Osteocyte (in vitro differentiated cells): Measurements from ENCODE around the gene SMIM10L2A. TPM values are rescaled to one million over a fixed set of nuclear protein-coding genes. Genes with fewer than 3 reads are reported as not detected.
A peak's percentile ranks its signal among the peaks of the same experiment; 100 is the strongest.
"Not testable (repeated sequence)": the region's sequence is repeated elsewhere in the genome, so short reads cannot be mapped to it uniquely, and the experiment has no call there.

Experiments
- DNase-seq: peaks from one replicate; pipeline ENCODE4 v3.0.0; 2021; ENCODE audit warnings: mixed read lengths; ENCODE audit not compliant: unreplicated experiment; ENCODE audit errors: extremely low spot score
- H3K27ac Mint-ChIP-seq: one replicate; pipeline ENCODE4 v1.8.0; 2021; ENCODE audit warnings: mild to moderate bottlenecking, mixed read lengths; ENCODE audit not compliant: unreplicated experiment
- H3K27me3 Mint-ChIP-seq: one replicate; pipeline ENCODE4 v1.8.0; 2021; ENCODE audit warnings: mixed read lengths; ENCODE audit not compliant: unreplicated experiment
- H3K36me3 Mint-ChIP-seq: one replicate; pipeline ENCODE4 v1.8.0; 2021; ENCODE audit warnings: mixed read lengths; ENCODE audit not compliant: unreplicated experiment
- H3K4me1 Mint-ChIP-seq: one replicate; pipeline ENCODE4 v1.8.0; 2021; ENCODE audit warnings: mixed read lengths; ENCODE audit not compliant: unreplicated experiment
- H3K4me3 Mint-ChIP-seq: one replicate; pipeline ENCODE4 v1.8.0; 2021; ENCODE audit warnings: mild to moderate bottlenecking, moderate library complexity, mixed read lengths; ENCODE audit not compliant: unreplicated experiment
- H3K9me3 Mint-ChIP-seq: one replicate; pipeline ENCODE4 v1.8.0; 2021; ENCODE audit warnings: mixed read lengths; ENCODE audit not compliant: unreplicated experiment
- CTCF ChIP-seq: fragments of 200-600 bp; sonication (generic); IDR thresholded peaks from 2 replicates; pipeline ENCODE4 v1.5.0; 2021; ENCODE audit warnings: antibody characterized with exemption, mild to moderate bottlenecking, moderate library complexity
- total RNA-seq: library from RNA; stranded (reverse); gene quantifications from 2 replicates; pipeline ENCODE4 v1.2.1, GENCODE V29; 2021

SMIM10L2A gene
- total RNA-seq, 1 donor from 2014 or later, result 0.32 TPM

- no peaks in the 10 kb centered on the region for H3K9me3 Mint-ChIP-seq
- H3K4me3 Mint-ChIP-seq, result no peak overlapping the region
- no peaks in the 10 kb centered on the region for H3K4me1 Mint-ChIP-seq
- H3K36me3 Mint-ChIP-seq, result no peaks in the 10 kb centered on the region
- no peak overlapping the region for H3K27ac Mint-ChIP-seq
- no peak for DNase-seq
- no peak for TF ChIP-seq CTCF
- H3K27me3 Mint-ChIP-seq, result no peaks in the 10 kb centered on the region
Observed at GRCh38 chrX:135449637-135450550, 28.1 kb downstream of the SMIM10L2A start.

GRCh38 chrX:135453381-135453780, 31.6 kb downstream of the SMIM10L2A start:
- Mint-ChIP-seq H3K4me1 (no peaks in the 10 kb centered on the region), H3K27ac (no peak overlapping the region), H3K4me3 (no peak overlapping the region), H3K36me3 (no peaks in the 10 kb centered on the region), H3K27me3 (no peaks in the 10 kb centered on the region), H3K9me3 (peaks cover 19% of the 10 kb centered on the region)
- TF ChIP-seq CTCF, result no peak
- DNase-seq, result no peak

- no peak for DNase-seq
- Mint-ChIP-seq H3K4me1 (no peaks in the 10 kb centered on the region), H3K36me3 (no peaks in the 10 kb centered on the region), H3K27ac (no peak overlapping the region), H3K27me3 (no peaks in the 10 kb centered on the region), H3K9me3 (peaks cover 24% of the 10 kb centered on the region), H3K4me3 (no peak overlapping the region)
- no peak for TF ChIP-seq CTCF
Observed at GRCh38 chrX:135454816-135455215, 33.1 kb downstream of the SMIM10L2A start.

GRCh38 chrX:135461756-135462155, 40.0 kb downstream of the SMIM10L2A start:
- not testable (repeated sequence) for H3K4me3 Mint-ChIP-seq, H3K4me1 Mint-ChIP-seq, DNase-seq, H3K27ac Mint-ChIP-seq, H3K27me3 Mint-ChIP-seq, H3K36me3 Mint-ChIP-seq
- H3K9me3 Mint-ChIP-seq, result peaks cover 19% of the 10 kb centered on the region

GRCh38 chrX:135463937-135464336, 42.2 kb downstream of the SMIM10L2A start:
- H3K4me1 Mint-ChIP-seq, result no peaks in the 10 kb centered on the region
- H3K27me3 Mint-ChIP-seq, result peaks cover 4% of the 10 kb centered on the region
- no peak overlapping the region for H3K27ac Mint-ChIP-seq
- H3K4me3 Mint-ChIP-seq, result no peak overlapping the region
- peak; percentile 15 for TF ChIP-seq CTCF
- peaks cover 8% of the 10 kb centered on the region for H3K9me3 Mint-ChIP-seq
- no peak for DNase-seq
- H3K36me3 Mint-ChIP-seq, result no peaks in the 10 kb centered on the region
